ENCODE data around the gene NME1. TPM values are rescaled to one million over a fixed set of nuclear protein-coding genes. Genes with fewer than 3 reads are reported as not detected.
A peak's percentile ranks its signal among the peaks of the same experiment; 100 is the strongest.

The NME1 gene
- total and polyA plus RNA-seq, 2 donors (not counting 3 experiments of a cell fraction or from before 2014, with no cell fraction given) = 214 to 326 TPM

DNA sequence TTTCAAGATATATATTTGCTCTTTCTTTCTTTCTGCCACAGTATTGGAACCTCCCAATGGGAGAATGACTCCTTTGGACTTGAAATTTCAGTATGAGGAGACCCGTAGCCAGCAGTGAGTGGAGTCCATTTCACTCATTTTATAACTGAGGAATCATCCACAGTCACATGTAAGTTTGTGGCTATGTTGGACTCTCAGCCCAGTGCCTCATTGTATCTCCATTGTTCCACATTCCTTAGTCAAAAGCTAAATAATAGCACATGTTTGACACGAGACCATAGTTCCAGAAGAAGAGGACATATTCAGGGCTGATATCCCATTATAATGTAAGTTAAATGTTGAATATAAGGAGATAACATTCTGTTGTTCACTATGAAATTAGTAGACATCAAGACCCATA, 20.0 kb upstream of the NME1 start:
- H2AFZ ChIP-seq (ENCODE audit: low read depth, low read length) = peak overlapping the region; percentile 12
- no peaks in the 10 kb centered on the region for H3K9me1 ChIP-seq (replicated peaks; ENCODE audit: control insufficient read depth, extremely low read depth, insufficient read depth, low read length)
- BruUV-seq (replicated peaks) = TSS peak; percentile 91
- H3K9me3 ChIP-seq (replicated peaks; ENCODE audit: control insufficient read depth, insufficient read depth, low read length) = no peaks in the 10 kb centered on the region
- peak overlapping the region; percentile 82 for H3K27ac ChIP-seq (ENCODE audit: insufficient read depth, low read depth, low read length)
- no peaks in the 10 kb centered on the region for H3K36me3 ChIP-seq (ENCODE audit: control insufficient read depth in 2 of 2, extremely low read depth in 1 of 2, insufficient read depth in 2 of 2, low read length in 2 of 2)
- no peak for DNase-seq (ENCODE audit: low read depth, low spot score)
- H3K9ac ChIP-seq (replicated peaks; ENCODE audit: extremely low read depth, insufficient read depth, low read length) = peak overlapping the region; percentile 38
- H3K4me1 ChIP-seq (ENCODE audit: control insufficient read depth, extremely low read depth, insufficient read depth, low read length) = peaks cover 23% of the 10 kb centered on the region
- peak overlapping the region; percentile 72 for H3K4me2 ChIP-seq (ENCODE audit: insufficient read depth, low read length)
- no peaks in the 10 kb centered on the region for H3K27me3 ChIP-seq (ENCODE audit: control insufficient read depth in 2 of 2, insufficient read depth in 2 of 2, low read length in 2 of 2)
- H3K4me3 ChIP-seq (replicated peaks in 1 of 3; ENCODE audit: insufficient read depth in 1 of 3, low read depth in 1 of 3, low read length in 3 of 3) = no peak overlapping the region
- ChIA-PET POLR2A (no interaction called here), CTCF (interaction anchor here (1.1 to 2.5 kb wide), 3 partner anchors 20 to 93 kb away, joined by 3 to 12 read pairs (median 4); partner anchors contain the start of gene NME1)
- FAIRE-seq = no peak
- dilution Hi-C loops (cut with MboI; ENCODE audit: extremely low pct_ligation_motif_present, low sequenced_read_pairs) = no loop called here
- no peaks in the 10 kb centered on the region for H3K79me2 ChIP-seq (ENCODE audit: control insufficient read depth, insufficient read depth, low read length)
- TF ChIP-seq POLR2A (IDR thresholded peaks at IDR 0.05; ENCODE audit: low read depth, low read length) (no peak), EZH2 (IDR thresholded peaks at IDR 0.05; ENCODE audit: borderline replicate concordance, low read depth, low read length, severe bottlenecking) (no peak), MYC (IDR thresholded peaks at IDR 0.05; ENCODE audit: low read depth, low read length) (no peak), POLR2AphosphoS5 (IDR thresholded peaks at IDR 0.05; ENCODE audit: insufficient read depth, low read depth, low read length) (no peak), JUN (IDR thresholded peaks at IDR 0.05; ENCODE audit: borderline replicate concordance, insufficient read depth, insufficient read length, low read depth) (no peak), GATA2 (IDR thresholded peaks at IDR 0.05; ENCODE audit: insufficient read depth, insufficient read length, low read depth, low read length) (no peak), FOS (IDR thresholded peaks at IDR 0.05; ENCODE audit: borderline replicate concordance, insufficient read depth, low read length) (no peak)
- TF ChIP-seq, protein P1, sequence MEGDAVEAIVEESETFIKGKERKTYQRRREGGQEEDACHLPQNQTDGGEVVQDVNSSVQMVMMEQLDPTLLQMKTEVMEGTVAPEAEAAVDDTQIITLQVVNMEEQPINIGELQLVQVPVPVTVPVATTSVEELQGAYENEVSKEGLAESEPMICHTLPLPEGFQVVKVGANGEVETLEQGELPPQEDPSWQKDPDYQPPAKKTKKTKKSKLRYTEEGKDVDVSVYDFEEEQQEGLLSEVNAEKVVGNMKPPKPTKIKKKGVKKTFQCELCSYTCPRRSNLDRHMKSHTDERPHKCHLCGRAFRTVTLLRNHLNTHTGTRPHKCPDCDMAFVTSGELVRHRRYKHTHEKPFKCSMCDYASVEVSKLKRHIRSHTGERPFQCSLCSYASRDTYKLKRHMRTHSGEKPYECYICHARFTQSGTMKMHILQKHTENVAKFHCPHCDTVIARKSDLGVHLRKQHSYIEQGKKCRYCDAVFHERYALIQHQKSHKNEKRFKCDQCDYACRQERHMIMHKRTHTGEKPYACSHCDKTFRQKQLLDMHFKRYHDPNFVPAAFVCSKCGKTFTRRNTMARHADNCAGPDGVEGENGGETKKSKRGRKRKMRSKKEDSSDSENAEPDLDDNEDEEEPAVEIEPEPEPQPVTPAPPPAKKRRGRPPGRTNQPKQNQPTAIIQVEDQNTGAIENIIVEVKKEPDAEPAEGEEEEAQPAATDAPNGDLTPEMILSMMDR (IDR thresholded peaks at IDR 0.05; ENCODE audit: extremely low read depth in 1 of 2, insufficient read depth in 1 of 2, low read depth in 1 of 2, low read length in 2 of 2) = no peak
- TF ChIP-seq, protein P2, sequence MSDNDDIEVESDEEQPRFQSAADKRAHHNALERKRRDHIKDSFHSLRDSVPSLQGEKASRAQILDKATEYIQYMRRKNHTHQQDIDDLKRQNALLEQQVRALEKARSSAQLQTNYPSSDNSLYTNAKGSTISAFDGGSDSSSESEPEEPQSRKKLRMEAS (IDR thresholded peaks at IDR 0.05; ENCODE audit: insufficient read depth, insufficient read length) = no peak
- H4K20me1 ChIP-seq (replicated peaks; ENCODE audit: control insufficient read depth, extremely low read depth, insufficient read depth, low read length) = no peaks in the 10 kb centered on the region
- intact Hi-C loops (cut with micrococcal nuclease) = loop anchor here (1.0 kb wide), 2 partner anchors 12 to 20 kb away; partner anchors contain the start of gene NME1
